Stimulated activated CD8-positive, alpha-beta memory T cell treated with anti-CD3 and anti-CD28 coated beads, Interleukin-7, amount 100 ng/mL, for 48 hours (primary cell): ENCODE measurements around the gene MTAP.

Source experiments
- DNase-seq, 2 donors: peaks; one replicate each; pipeline ENCODE4 v3.0.0-alpha.2; 2020; ENCODE audit warnings: low read depth in 1 of 2; ENCODE audit errors: extremely low read depth in 1 of 2

MTAP gene

GRCh38 chr9:21841133-21841532 is 38.7 kb downstream of the MTAP start:
- DNase-seq = no peak

GRCh38 chr9:21848615-21849014 is 46.2 kb downstream of the MTAP start:
- DNase-seq = no peak

GRCh38 chr9:21852754-21853153 is 50.3 kb downstream of the MTAP start:
- DNase-seq = no peak

- no peak for DNase-seq
Observed at GRCh38 chr9:21853414-21853813, 51.0 kb downstream of the MTAP start.

GRCh38 chr9:21854119-21854518 is 51.7 kb downstream of the MTAP start:
- no peak for DNase-seq

- no peak for DNase-seq
Observed at GRCh38 chr9:21854594-21854993, 52.2 kb downstream of the MTAP start.

GRCh38 chr9:21856301-21857094 is 54.1 kb downstream of the MTAP start:
- DNase-seq = no peak

- no peak for DNase-seq
Observed at GRCh38 chr9:21862871-21863270, 60.4 kb downstream of the MTAP start.

- DNase-seq = no peak
Observed at GRCh38 chr9:21864505-21864904, 62.1 kb downstream of the MTAP start.

GRCh38 chr9:21866302-21866701 is 63.9 kb downstream of the MTAP start:
- no peak for DNase-seq

- no peak for DNase-seq
Observed at GRCh38 chr9:21871256-21871975, 69.0 kb downstream of the MTAP start.

GRCh38 chr9:21872696-21873095 is 70.3 kb downstream of the MTAP start:
- DNase-seq = no peak

GRCh38 chr9:21873540-21874221 is 71.2 kb downstream of the MTAP start:
- DNase-seq = no peak

GRCh38 chr9:21875893-21876292 is 73.5 kb downstream of the MTAP start:
- DNase-seq = no peak

GRCh38 chr9:21883642-21884041 is 81.2 kb downstream of the MTAP start:
- no peak for DNase-seq

- no peak for DNase-seq
Observed at GRCh38 chr9:21889673-21890072, 87.2 kb downstream of the MTAP start.

- DNase-seq = no peak
Observed at GRCh38 chr9:21890696-21891095, 88.3 kb downstream of the MTAP start.

- no peak for DNase-seq
Observed at GRCh38 chr9:21901546-21901945, 99.1 kb downstream of the MTAP start.

GRCh38 chr9:21902136-21902535 is 99.7 kb downstream of the MTAP start:
- DNase-seq = no peak

GRCh38 chr9:21903380-21903965 is 101.0 kb downstream of the MTAP start:
- DNase-seq = no peak

GRCh38 chr9:21904371-21904770 is 101.9 kb downstream of the MTAP start:
- no peak for DNase-seq
